Stimulated activated CD4-positive, alpha-beta T cell treated with anti-CD3 and anti-CD28 coated beads, Interleukin-12 subunit alpha, Interleukin-12 subunit beta, amount 100 ng/mL, for 48 hours (primary cell): ENCODE measurements around the gene SPOCK2.

Source experiments
- DNase-seq, 3 donors: peaks; one replicate each; pipeline ENCODE4 v3.0.0-alpha.2; 2020; ENCODE audit warnings: low read depth in 2 of 3, low spot score in 1 of 3

The SPOCK2 gene

DNA sequence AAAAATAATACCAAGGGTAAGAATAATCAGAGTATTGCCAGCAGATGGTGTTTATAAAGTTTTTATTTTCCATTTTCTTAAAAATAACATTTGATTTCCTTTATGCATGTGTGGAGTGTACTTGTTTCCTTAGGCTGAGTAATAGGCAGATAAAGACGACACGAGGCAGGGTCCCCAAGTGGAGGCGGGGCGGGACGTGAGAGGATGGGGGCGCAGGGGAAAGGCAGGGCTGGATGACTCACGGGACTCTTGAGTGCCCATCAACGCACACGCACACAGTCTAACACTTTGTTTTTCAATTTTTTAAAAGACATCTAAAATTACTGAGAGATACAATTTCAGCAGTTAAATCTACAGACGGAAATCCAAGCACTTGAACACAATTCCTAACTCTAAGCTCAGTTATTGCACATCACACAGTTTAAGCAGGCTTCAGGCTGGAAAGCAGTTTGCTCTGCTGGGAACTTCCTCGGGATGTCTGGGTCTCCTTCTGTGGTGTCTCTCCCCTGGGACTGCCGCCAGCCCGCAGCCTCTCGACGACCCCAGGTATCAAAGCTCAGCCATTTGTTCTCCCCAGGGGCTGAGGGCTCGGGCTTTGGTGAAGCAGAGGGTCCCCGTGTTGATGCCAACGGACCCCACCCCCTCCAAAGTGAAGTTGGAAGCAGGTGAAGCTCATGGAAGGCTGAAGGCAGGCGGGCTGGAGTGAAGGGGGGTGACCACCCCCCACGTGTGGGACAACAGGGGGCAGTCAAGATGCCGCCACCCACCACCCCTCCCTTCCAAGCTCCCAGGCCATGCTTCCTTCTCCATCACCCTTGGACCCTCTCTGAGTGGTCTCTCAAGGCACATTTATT, 29.1 kb downstream of the SPOCK2 start:
- DNase-seq = no peak

DNA sequence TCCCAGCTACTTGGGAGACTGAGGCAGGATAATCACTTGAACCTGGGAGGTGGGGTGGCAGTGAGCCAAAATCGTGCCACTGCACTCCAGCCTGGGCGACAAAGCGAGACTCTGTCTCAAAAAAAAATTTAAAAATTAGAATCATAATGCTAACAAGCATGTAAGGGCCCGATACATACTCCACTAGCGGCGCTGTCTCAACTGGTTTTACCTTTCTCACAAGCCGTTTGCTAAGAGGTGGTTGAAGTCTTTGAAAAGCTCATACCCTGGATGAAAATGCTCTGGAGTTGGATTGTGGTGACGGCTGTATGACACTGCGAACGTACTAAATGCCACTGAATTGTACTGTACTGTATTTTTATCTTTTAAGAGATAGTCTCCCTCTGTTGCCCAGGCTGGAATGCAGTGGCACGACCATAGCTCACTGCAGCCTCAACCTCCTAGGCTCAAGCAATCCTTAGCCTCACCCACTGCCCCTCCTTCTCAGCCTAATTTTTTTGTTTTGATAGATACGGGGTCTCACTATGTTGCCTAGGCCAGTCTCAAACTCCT, 29.9 kb downstream of the SPOCK2 start:
- no peak for DNase-seq

DNA sequence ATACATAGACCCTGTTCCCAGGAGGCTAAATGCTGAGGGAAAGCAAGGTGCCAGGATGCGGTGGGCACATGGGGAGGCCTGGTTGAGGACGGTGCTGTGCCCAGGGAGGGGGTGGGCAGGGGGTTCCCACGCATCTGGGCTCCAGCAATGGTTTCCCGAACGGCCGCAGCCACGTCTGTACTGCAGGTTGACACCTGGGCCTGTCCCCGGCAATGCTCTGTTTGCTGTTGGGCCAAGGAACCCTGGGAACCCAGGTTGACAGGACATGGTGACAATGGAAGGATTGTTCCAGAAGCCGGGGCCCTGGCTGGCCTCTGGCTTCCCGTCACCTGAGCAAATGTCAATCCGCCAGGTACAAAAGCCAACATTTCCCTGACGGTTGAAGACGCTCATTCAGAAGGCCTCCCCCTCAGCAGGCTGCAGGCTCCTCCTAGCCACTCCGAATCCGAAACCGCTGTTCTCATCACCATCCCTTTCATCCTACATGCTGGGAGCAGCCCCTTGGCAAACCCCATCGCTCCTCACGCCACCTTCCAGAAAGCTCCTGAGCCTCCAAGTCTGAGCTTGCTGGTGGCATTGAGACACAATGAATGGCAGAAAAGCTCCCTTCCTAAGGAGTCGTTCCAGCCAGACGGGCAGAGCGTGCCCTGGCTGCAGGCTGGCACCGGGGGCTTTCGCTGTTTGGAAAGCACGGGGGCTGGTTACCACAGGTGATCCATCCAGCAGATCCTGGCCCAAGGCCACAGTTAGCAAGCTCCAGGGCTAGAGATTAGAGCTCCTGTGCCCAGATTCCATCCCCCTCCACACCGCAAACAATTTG, 31.2 kb downstream of the SPOCK2 start:
- no peak for DNase-seq

DNA sequence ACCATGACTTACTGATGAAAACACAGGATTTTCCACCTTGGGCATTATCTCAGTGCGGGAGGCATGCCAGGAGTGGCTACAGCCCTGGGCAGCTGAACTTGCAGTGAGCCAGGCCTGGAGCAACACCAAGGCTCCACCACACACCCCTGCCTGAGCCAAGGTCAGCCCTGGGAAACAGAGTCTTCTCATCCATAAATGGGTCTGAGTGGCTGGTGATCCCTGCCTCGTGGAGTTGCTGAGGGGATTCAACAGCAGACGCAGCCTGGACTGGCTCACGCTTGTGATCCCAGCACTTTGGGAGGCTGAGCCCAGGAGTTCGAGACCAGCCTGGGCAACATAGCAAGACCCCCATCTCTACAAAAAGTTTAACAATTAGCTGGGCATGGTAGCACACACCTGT, 32.2 kb downstream of the SPOCK2 start:
- DNase-seq = no peak

DNA sequence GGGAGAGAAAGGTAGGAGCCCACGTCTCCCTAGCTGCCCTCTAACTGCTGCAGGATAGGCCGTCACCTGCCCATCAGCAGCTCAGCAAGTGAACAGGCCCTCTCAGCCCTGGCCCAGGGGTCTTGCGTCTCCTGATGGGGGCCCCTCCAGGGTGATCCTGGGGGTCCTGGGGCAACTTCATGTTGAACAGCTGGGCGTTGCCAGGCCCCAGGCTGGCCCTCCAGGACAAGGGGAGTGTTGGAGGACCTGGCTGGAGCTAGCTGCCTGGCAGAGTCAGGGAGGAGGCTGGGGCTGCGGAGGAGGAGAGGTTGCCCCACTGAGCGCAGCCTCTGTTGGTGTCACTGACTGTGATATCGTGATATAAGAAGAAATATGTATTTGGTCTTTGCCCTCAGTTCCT, 34.7 kb downstream of the SPOCK2 start:
- DNase-seq = no peak

DNA sequence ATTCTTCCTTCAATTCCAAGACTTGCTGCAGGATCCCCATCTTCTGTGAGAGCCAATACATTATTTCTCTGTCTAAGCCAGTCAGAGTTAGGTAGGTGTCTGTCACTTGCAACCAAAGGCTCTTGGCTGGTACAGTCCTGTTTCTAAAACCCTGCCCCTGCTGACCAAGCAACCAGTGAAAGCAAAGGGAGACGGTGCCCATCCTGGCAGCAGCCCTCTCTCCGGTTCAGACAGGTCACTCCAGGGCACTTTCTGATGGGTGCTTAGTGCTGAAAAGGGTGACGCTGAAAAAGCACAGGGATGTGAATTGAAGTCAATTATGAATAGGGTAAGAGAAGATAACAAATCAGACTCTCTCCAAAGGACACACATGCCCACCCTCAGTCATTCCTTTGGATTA, 37.5 kb downstream of the SPOCK2 start:
- no peak for DNase-seq

DNA sequence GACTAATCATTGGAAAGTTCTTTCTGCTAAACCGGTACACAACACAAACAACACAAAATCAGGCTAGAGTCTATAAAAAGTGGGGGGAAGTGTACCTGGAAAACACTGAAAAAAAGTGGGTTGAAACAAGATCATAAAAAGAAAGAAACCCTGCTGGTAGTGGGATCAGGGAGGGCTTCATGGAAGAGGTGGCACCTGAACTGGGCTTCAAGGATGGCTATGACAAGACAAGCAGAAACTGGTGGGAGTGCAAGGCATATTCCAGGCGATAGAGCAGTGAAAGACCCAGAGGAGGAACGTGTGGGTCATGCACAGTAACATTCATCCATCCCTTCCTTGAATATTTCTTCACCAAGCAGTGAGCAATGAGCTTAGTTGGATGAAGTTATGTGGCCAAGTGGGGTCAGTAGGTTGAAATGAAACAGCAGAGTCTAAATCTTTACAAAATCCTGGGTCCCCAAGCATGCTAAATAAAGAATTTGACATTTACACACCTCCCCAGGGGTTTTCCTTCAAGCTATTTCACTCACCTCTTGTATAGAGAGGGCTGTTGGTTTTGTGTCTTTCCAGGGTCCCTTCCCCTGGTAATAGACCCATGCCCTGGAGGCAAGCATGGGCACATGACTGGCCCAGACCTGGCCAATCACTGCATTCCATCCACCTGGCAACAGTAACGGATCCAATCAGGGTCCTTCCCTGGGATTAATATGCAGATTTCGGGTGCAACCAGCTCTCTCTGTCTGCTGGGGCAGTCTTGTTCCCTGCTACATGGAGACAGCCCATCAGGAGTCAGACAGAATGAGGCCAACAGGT, 38.2 kb downstream of the SPOCK2 start:
- DNase-seq = no peak

DNA sequence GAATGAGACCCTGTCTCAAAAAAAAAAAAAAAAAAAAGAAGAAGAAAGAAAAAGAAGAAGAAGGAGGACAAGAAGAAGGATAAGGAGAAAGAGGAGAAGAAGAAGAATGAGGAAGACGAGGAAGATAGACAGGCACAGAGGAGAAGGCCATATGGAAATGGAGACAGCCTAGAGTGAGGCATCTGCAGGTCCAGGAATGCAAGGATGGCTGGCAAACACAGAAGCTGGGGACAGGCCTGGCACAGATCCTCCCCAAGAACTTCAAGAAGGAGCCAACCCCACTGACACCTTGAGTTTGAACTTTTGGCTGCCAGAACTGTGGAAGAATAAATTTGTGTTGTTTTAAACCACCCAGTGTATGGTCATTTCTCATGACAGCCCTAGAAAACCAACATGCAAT, 38.9 kb downstream of the SPOCK2 start:
- DNase-seq = no peak

DNA sequence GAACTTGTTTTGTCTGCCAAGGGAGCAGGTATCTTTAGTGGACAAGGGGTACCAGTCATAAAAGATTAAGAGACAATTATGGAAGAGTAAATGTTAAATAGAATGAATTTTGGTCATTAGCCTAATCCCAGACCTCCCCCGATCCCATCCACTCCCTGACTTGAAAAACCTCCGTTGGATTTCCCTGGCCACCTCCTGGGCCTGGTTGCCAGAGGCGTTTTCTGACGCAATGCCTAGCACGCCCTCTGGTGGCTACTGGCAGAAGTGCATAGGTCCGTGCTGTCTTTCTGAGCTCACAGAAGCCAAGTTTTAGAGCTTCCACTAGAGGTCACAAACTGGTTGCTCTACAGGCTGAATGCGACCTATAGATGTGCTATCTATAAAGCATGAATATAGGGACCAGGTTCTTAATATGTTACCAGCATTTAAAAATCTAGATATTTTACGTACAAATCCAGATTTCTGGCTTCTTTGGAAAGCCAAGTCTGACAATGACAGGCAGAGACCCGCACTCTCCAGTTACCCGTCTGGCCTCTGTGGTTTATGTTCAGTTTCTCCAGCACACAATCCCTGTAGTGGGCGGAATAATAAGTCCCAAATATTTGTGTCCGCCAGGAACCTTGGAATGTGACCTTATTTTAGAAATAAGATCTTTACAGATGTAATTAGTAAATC, 39.8 kb downstream of the SPOCK2 start:
- DNase-seq = peak; percentile 84 to 96 (median 84)

DNA sequence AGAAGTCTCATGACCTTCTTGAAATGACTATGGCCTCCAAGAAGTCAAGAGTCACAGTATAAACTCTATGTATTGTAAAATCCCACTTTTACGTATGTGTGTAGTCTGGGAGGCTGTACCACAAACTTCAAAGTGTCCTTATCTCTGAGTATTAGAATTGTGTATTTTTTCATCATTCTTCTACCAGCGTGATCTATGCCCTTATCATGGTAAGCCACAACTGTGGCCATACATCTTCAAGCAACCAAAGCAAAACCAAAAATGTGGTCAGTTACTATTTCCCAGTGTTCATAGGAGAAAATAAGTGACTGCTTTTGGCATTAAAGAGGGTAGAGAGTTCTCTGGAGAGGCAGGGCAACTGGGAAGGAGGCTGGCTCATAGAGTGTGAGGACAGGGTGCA, 42.8 kb downstream of the SPOCK2 start:
- no peak for DNase-seq

DNA sequence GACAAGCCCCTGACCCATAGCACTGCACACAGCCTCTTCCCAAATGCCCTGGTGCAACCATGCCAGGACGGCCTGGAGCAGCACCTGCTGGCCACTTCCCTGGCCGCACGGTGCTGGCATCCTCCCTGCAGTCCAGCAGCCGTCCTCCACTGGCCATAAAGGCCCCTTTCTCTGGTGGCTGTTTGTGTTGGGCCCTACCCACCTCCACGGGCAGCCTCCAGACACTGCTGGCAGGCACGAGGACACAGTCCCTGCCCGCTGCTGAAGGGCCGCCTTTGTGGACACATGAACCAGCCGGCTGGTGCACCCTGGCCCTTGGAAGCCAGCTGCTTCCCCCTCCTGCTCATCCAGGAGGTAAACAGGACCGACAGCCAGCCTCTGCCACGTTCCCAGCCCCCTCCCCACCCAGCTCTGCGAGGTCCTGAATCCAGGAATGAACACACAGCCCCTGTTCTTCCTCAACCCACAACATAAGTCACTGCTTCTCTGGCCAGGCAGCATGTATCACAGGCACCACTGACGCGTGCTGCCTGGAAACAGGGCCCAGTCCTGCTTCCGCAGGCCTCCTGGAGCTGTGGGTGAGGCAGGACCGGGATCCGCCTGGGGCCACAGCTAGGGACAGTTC, 43.8 kb downstream of the SPOCK2 start:
- DNase-seq = no peak

DNA sequence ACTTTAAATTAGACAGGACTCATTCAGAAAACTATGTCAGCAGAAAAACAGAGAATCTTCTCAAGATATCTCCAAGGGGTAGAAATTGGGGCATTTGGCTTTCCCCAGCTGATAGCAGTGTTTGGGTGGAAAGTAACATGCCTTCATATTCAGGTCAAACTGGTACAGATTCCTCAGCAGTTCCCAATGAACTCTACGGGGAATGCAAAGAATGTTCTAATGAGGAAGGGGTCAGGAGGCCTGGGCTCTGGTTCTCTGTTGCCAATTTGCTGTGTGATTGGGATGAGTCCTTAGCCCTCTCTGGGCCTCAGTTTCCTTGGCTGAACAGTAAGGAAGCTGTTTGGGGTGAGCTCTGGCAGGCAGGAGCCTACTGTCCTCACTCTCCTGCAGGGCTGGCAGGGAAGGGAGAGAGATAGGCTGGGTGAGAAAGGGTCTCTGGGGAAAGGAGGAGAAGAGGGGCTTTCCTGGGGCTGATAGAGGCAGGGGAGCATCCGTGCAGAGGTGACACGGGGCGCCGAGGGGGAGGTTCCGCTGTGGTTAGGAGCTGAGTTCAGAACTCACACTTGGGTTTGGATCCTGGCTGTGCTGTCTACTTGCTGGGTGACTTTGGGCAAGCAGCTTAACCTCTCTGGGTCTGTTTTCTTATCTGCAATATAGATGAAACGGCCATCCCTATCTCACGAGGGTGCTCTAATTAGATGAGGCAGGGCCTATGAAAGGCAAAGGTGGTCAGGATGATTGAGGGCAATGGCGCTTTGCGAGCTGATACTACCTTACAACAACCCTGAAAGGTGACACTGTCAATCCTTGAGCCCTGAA, 45.1 kb downstream of the SPOCK2 start:
- no peak for DNase-seq

DNA sequence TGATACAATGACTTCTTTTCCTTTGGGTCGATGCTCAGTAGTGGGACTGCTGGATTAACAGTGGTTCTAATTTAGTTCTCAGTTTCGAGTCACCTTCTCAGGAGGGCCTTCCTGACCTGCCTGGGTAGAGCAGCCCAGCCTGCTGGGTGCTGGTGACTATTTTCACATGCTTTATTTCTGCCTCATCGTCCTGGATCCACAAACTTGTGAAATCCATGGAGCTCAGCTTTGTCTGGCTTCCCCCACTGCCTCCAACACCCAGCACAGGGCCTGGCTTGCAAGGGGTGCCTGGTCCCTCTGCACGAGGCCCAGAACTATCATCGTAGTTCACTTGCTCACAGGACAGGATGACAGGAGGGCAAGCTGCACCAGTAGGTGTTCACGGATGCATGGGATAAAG, 46.9 kb downstream of the SPOCK2 start:
- DNase-seq = no peak

DNA sequence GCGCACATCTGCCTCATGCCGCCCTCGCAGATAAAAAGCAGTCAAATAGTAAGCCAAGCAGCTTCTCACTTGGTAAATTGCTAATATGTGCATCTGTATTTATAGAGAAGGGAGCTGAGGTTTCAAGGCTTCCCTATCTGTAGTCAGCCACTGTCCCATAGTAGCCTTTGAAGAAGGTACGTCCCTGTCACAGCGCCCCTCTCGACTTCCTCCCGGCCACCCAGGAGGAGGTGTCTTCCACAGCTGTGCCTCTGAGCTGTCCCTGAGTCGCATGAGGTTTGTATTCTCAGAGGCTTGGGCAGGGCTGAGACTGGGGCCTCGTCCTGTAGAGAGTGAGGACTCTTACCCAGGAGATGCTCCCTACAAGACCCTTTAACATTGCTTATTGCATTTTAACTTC, 49.0 kb downstream of the SPOCK2 start:
- no peak for DNase-seq

DNA sequence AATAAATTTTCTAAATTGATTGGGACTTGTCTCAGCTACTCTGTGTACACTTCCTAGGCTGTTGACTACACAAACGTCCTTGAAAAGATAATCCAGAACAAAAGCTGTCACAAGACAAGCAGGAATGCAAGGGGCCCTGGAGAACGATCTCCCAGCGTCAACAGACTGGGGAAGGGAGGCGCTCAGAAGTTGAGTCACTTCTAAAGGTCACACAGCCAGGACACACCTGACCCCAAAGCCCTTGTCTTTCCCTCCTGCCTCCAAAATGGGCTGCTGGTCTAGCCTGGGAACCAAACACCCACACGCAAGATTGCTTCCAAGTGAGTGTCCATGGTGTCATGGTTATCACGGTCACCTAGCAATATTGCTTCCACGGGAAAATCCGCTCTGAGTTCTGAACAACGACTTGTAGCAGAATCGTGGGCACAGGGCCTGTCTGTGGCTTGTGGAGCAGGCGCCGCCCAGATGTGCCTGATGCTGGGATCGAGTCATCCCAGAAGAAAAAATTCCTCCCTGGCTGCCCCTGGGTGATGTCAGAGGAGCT, 49.8 kb downstream of the SPOCK2 start:
- no peak for DNase-seq

DNA sequence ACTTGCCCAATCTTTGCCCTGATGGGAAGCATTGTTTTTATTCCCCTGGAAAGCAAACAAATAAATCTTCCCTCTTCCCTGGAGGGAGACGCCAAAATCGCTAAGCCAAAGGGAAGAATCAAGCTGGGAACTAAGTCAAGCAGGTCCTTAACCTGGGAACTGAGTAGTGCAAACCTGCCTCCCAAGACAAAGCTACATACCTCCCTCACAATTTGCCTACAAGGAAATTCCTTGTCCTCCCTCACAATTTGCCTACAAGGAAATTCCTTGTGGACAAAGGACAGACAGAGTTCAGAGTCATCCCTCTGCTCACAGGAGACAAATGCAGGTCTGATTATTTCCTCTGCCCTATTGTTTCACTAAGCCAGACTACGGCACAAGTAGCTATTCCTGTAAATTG, 50.5 kb downstream of the SPOCK2 start:
- DNase-seq = no peak

DNA sequence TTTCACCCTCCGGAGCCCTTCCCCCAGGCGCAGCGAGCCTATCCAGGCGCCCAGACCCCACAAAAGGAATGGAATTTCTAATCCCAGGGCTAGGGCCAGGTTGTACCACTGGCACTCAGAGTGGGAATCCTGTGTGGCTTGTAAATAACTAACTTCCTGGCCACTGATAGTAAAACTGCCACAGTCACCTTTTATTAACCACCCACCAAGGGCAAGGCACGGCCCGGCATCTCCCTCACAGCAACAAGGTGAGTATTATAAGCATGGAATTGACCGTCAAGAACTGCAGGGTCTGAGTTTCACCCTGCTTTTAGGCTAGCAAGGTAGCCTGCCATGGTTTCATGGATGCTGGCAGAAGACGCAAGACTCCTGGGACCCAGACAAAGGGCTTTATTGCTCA, 51.1 kb downstream of the SPOCK2 start:
- no peak for DNase-seq

DNA sequence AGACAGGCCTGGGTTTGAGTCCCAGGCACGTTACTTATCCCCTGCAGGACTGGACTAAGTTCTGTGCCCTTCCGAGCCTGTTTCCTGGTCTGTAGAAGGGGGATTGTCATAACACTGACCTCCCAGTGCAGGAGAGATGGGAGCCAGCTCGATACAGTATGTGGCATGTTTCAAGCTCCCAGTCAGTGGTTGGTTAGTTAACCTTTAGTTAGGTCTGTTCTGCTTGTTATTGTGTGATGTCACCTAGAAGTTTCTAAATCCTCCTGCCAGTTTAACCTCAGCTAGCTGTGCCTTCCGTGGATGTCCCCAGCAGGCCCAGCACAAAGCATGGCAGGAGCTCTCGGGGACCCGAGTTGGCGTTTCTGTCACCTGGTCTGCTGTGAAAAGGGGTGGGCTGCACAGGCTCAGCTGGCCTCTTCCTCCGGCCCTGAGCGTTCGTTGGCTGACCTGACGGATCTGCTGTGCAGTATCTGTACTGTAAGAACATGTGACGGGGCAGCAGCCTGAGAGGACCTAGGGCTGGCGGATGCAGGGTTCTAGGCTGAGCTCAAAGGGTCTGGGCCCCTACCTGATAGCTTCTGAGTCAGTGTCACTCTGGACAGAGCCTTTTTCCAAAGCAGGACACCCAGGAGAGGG, 53.0 kb downstream of the SPOCK2 start:
- no peak for DNase-seq

DNA sequence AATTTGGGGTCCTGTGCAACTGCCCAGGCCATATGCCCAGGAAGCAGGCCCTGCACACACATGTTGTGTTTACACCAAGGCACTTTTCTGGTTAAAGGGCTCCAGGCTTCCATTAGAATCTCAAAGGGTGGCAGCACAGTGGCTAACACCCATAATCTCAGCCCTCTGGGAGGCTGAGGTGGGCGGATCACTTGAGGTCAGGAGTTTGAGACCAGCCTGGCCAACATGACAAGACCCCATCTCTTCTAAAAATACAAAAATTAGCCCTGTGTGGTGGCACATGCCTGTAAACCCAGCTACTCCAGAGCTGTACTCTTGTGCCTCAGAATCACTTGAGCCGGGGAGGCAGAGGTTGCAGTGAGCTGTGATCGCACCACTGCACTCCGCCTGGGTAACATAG, 53.6 kb downstream of the SPOCK2 start:
- no peak for DNase-seq
